Kidney glomerular epithelial cell (primary cell): ENCODE results near the gene ARSG.

Experiments used
- DNase-seq: peaks from one replicate; lab custom pipeline; 2025; lab: John Stamatoyannopoulos, UW

The ARSG gene

GRCh38 chr17:68428498-68429172 is 137.3 kb downstream of the ARSG start:
- no peak for DNase-seq

DNA sequence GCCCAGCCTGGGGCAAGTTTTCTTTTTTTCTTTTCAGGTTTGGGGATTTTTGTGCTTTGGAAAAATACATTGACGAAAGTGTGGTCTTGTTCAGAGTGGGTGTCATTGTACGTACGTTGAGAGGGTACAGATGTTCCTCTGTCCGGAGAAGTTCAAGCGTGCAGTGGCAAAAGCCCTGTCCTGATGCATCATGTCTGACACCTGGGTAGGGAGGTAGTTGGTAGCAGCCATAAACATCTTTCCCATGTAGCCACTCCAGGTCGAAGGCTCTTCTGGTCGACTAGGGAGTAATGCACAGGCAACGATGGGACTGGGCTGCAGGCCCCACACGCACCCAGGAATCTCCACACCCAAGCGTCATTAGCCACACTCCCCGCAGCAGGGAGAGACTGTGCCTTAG is 138.6 kb downstream of the ARSG start:
- no peak for DNase-seq

- DNase-seq = no peak
Measured at GRCh38 chr17:68431045-68431608, 139.8 kb downstream of the ARSG start.

DNA sequence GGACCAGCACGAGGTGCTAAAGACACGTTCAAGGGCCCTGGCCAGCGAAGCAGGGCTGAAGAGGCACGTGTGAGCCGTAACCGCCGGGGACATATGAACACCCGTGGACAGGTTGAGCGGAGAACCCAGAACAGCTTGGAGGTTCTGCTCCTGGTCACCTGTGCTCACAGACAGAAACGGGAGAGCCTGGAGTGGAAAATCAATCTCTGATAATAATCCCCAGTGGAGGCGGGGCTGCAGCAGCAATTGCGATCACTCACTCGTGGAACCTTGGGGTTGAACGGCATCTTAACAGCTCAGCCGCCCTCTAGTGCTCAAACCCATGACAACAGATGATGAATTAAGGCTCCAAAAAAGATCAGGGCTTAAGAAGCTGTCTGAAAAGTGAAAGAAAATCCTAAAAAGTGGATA is 140.4 kb downstream of the ARSG start:
- DNase-seq = no peak

GRCh38 chr17:68432086-68432864 is 141.0 kb downstream of the ARSG start:
- no peak for DNase-seq

DNA sequence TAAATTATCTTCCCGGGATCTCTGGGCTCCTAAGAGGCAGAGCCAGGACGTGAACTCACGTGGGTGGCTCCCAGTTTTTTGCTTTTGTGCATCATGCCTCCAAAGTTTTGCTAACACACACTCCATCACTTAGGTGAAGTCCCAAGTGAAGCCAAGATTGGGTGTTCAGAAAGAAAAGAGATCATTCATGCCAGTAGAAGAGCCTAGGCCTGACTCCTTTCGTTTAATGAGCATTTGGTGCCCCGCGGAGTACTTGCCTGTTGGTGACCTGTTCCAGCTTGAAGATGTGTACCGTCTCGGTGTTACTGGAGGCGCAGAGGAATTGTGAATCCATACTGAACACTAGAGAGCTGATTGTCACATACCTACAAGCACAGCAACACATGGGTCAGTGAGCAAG is 141.9 kb downstream of the ARSG start:
- no peak for DNase-seq

- DNase-seq = no peak
Measured at GRCh38 chr17:68433911-68434508, 142.7 kb downstream of the ARSG start.

DNA sequence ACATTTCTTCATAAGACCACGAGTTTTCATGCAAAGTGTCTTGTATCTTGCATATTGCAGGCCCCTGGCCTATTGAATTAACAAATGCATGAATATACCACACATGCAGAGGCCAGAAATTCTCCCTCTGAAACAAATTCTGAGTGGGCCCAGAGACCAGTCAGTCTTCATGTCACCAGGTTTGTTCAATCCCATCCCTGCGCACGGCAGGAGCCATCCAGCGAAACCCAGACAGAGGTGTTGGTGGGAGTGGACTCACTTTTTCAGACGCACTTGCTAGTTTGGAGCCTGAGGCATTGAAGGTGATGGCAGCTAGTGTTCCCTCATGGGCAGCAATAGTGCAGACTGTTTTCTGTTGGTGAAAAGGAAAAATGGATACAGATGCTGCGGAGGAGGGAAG is 144.1 kb downstream of the ARSG start:
- DNase-seq = no peak

GRCh38 chr17:68435876-68436842 is 144.9 kb downstream of the ARSG start:
- peak; percentile 45 for DNase-seq

- no peak for DNase-seq
Measured at GRCh38 chr17:68437979-68438822, 146.9 kb downstream of the ARSG start.

DNA sequence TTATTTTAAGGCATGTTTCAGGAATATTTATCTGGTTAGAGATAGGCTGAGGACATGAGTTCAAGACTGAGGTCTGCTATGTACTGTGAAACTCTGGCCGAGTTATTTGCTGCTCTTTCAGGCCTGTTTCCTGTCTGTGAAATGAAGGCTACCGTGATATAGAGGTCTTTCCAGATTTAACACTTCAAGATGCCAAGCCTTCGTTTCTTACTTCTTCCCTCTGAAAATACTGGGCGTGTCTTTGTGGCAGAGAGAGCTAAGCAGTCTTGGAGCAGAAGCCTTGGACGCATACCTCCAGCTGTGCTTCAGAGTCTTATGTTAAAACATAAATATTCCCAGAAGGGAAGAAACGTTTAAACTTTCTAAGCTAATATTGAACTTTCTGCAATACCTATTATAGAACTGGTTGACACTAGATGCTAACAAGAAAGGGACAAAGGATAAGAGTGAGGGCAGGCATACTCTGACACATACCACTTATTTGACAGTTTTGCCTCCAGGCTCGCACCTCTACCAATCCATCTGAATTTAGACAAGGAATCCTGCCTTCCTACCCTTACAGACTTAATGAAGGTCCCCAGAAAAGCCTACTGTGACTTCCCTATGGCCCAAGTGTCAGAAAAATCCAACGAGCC is 148.5 kb downstream of the ARSG start:
- DNase-seq = no peak

- no peak for DNase-seq
Measured at GRCh38 chr17:68440526-68440925, 149.2 kb downstream of the ARSG start.

DNA sequence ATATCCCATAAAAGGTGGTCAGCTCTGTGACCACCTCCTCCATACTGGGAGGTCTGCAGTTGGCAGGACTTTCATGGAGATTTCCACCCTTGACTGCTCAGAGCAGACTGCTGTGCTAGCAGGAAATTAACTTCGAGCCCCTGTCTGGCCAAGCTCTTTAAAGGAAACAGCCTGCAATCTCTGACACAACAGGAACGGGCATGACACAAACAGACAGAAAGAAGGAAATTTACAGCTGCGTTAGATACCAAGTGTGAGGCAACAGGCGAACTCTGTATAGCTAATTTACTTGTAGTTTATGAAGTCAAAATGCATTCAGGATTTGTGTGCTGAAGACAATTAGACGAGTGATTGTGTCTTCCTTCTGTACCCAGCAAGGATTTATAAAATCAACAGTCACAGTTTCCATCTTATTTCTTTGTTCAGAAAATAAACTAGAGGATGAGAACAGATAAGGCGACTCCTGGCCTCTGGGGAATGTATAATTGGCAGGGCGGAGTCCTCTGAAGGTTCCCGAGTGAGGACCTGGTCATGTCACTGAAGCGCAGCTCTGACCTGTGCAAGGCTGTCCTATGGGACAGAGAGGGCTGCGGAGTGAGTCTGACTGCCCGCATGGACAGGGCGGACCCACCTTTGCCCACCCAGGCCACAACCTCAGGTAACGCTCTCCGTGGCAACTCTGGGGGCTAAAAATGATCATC is 149.9 kb downstream of the ARSG start:
- DNase-seq = peak; percentile 38

DNA sequence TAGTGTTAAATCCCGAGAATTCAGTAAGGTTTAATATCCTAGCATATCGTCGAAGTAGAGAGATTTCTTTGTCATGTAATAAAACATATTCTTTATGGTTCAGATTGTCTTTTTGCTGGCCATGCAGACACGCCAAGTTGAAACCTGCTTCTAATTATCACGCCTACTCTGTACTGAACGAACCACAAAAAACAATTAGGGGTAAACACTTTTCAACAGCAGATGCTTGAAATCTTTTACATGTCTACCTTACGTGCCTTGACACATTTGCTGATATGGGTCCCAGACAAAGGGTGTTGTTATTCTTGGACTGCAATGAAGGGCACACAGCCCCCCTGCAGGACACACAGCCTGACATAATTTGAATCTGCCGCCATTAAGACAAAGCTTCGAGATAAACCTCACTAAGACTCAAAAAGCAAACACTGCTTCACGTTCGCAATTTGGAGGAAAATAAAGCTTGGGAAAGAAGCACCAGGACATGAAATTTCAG is 152.7 kb downstream of the ARSG start:
- DNase-seq = no peak

DNA sequence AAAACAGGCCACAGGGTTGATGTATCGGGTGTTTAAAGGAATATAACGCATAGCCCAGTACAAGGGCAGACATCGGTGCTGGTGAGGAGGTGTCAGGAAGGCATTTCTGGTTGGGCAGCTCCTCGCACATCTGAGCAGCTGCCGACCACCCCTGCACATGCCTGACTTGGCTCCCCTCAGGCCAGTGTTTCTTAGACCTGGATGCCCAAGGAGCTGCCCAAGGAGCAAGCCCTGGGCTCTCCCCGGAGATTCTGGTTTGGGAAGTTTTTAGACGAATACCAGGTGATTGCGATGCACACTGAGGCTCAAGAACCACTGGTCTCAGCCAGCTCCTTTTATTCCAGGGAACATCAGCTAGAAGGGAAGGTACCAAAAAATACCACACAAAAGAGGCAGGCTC is 154.4 kb downstream of the ARSG start:
- no peak for DNase-seq

DNA sequence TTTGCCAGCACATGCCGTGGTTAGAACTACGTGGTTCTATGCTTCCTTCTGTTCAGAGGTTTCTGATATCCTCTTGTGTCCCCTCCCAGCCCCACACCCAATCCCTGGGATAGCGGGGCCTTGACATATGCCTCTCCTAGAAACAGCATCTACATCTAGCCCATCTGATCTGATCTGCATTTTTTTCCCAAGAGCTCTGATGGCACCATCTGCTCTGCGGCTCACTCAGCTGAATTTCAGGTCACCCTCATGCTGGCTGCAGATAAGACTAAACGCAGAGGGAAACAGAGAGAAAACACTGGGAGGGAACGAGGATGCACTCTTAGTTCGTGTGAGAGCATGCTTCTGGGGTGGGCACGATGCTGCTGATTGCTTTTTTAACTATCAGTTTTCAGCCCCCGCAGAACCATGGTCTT is 155.3 kb downstream of the ARSG start:
- DNase-seq = no peak

GRCh38 chr17:68449021-68449739 is 157.9 kb downstream of the ARSG start:
- DNase-seq = no peak

GRCh38 chr17:68450391-68450790 is 159.1 kb downstream of the ARSG start:
- no peak for DNase-seq

- DNase-seq = no peak
Measured at GRCh38 chr17:68450801-68451200, 159.5 kb downstream of the ARSG start.
